ACC112 (cell line): Measurements from ENCODE around the gene LZIC.

ENCODE experiments used
- H2AFZ ChIP-seq: fragments of 200-600 bp; sonication (generic); one replicate; pipeline ENCODE4 v1.6.0; 2017; ENCODE audit warnings: antibody characterized with exemption, low read length; ENCODE audit not compliant: unreplicated experiment
- H3K27ac ChIP-seq: fragments of 200-600 bp; sonication (generic); 2 replicates; pipeline ENCODE4 v1.5.1; 2014; ENCODE audit warnings: low read depth, mild to moderate bottlenecking, antibody characterized with exemption, low read length, moderate library complexity
- H3K27me3 ChIP-seq: fragments of 200-600 bp; sonication (generic); 2 replicates; pipeline ENCODE4 v1.6.1; 2014; ENCODE audit warnings: mild to moderate bottlenecking, antibody characterized with exemption, low read length, moderate library complexity, mixed read lengths; ENCODE audit not compliant: insufficient read depth
- H3K36me3 ChIP-seq: fragments of 200-600 bp; sonication (generic); 2 replicates; pipeline ENCODE4 v1.6.1; 2016; ENCODE audit warnings: mild to moderate bottlenecking, antibody characterized with exemption, low read length, moderate library complexity, mixed read lengths; ENCODE audit not compliant: insufficient read depth
- H3K4me1 ChIP-seq: fragments of 200-600 bp; sonication (generic); one replicate; pipeline ENCODE4 v1.6.1; 2016; ENCODE audit warnings: low read length, mixed read lengths; ENCODE audit not compliant: insufficient read depth, unreplicated experiment, control insufficient read depth
- H3K4me3 ChIP-seq: fragments of 200-600 bp; sonication (generic); 2 replicates; pipeline ENCODE4 v1.5.1; 2014; ENCODE audit warnings: mild to moderate bottlenecking, low read depth, low read length
- H3K79me2 ChIP-seq: fragments of 200-600 bp; sonication (generic); one replicate; pipeline ENCODE4 v1.6.0; 2016; ENCODE audit warnings: low read length; ENCODE audit not compliant: control insufficient read depth, unreplicated experiment, insufficient read depth

The LZIC gene

GRCh38 chr1:9901148-9902059 lies 41.8 kb downstream of the LZIC start:
- Histone ChIP-seq H3K4me1 (no peaks in the 10 kb centered on the region), H3K27me3 (no peaks in the 10 kb centered on the region), H3K27ac (no peak overlapping the region), H3K4me3 (no peak overlapping the region), H2AFZ (no peak overlapping the region), H3K36me3 (no peaks in the 10 kb centered on the region), H3K79me2 (no peaks in the 10 kb centered on the region)

- no peaks in the 10 kb centered on the region for H3K79me2 ChIP-seq
- H3K27me3 ChIP-seq = no peaks in the 10 kb centered on the region
- H3K27ac ChIP-seq = no peak overlapping the region
- H3K4me3 ChIP-seq = no peak overlapping the region
- no peaks in the 10 kb centered on the region for H3K36me3 ChIP-seq
- no peak overlapping the region for H2AFZ ChIP-seq
- no peaks in the 10 kb centered on the region for H3K4me1 ChIP-seq
Measured at GRCh38 chr1:9900142-9901043, 42.8 kb downstream of the LZIC start.

GRCh38 chr1:9894115-9894514 lies 49.1 kb downstream of the LZIC start:
- no peaks in the 10 kb centered on the region for H3K79me2 ChIP-seq
- peak overlapping the region; percentile 40 for H3K27ac ChIP-seq
- H3K4me3 ChIP-seq = no peak overlapping the region
- H2AFZ ChIP-seq = no peak overlapping the region
- H3K36me3 ChIP-seq = no peaks in the 10 kb centered on the region
- H3K4me1 ChIP-seq = peaks cover 34% of the 10 kb centered on the region
- no peaks in the 10 kb centered on the region for H3K27me3 ChIP-seq

- H3K27ac ChIP-seq = peak overlapping the region; percentile 40
- H3K4me3 ChIP-seq = peak overlapping the region; percentile 64
- no peaks in the 10 kb centered on the region for H3K36me3 ChIP-seq
- no peaks in the 10 kb centered on the region for H3K27me3 ChIP-seq
- peak overlapping the region; percentile 53 for H2AFZ ChIP-seq
- H3K79me2 ChIP-seq = no peaks in the 10 kb centered on the region
- peaks cover 34% of the 10 kb centered on the region for H3K4me1 ChIP-seq
Measured at GRCh38 chr1:9892563-9893528, 50.3 kb downstream of the LZIC start.

- Histone ChIP-seq H3K36me3 (no peaks in the 10 kb centered on the region), H2AFZ (no peak overlapping the region), H3K4me1 (peaks cover 34% of the 10 kb centered on the region), H3K4me3 (no peak overlapping the region), H3K79me2 (no peaks in the 10 kb centered on the region), H3K27ac (no peak overlapping the region), H3K27me3 (no peaks in the 10 kb centered on the region)
Measured at GRCh38 chr1:9891207-9891606, 52.0 kb downstream of the LZIC start.

GRCh38 chr1:9890224-9890731 lies 52.9 kb downstream of the LZIC start:
- Histone ChIP-seq H3K4me3 (no peak overlapping the region), H3K27me3 (no peaks in the 10 kb centered on the region), H3K36me3 (no peaks in the 10 kb centered on the region), H3K79me2 (no peaks in the 10 kb centered on the region), H3K27ac (peak overlapping the region; percentile 20), H3K4me1 (peaks cover 34% of the 10 kb centered on the region), H2AFZ (no peak overlapping the region)

- Histone ChIP-seq H3K36me3 (no peaks in the 10 kb centered on the region), H3K4me3 (no peak overlapping the region), H3K4me1 (peaks cover 34% of the 10 kb centered on the region), H3K79me2 (no peaks in the 10 kb centered on the region), H3K27me3 (no peaks in the 10 kb centered on the region), H2AFZ (no peak overlapping the region), H3K27ac (no peak overlapping the region)
Measured at GRCh38 chr1:9889411-9889810, 53.8 kb downstream of the LZIC start.

- H2AFZ ChIP-seq = no peak overlapping the region
- H3K4me3 ChIP-seq = no peak overlapping the region
- no peaks in the 10 kb centered on the region for H3K36me3 ChIP-seq
- no peaks in the 10 kb centered on the region for H3K27me3 ChIP-seq
- H3K4me1 ChIP-seq = peaks cover 31% of the 10 kb centered on the region
- no peaks in the 10 kb centered on the region for H3K79me2 ChIP-seq
- H3K27ac ChIP-seq = no peak overlapping the region
Measured at GRCh38 chr1:9888886-9889285, 54.3 kb downstream of the LZIC start.

- Histone ChIP-seq H3K79me2 (no peaks in the 10 kb centered on the region), H3K4me3 (no peak overlapping the region), H3K27ac (no peak overlapping the region), H3K27me3 (no peaks in the 10 kb centered on the region), H3K36me3 (no peaks in the 10 kb centered on the region), H3K4me1 (peaks cover 23% of the 10 kb centered on the region), H2AFZ (no peak overlapping the region)
Measured at GRCh38 chr1:9887070-9887469, 56.1 kb downstream of the LZIC start.
